Natural killer cell treated with Interleukin-12 subunit alpha and Interleukin-12 subunit beta and Interleukin-15 and Interleukin-18, amount 100 ng/mL, for 72 hours (primary cell): Measurements from ENCODE around the gene TFF3. TPM values are rescaled to one million over a fixed set of nuclear protein-coding genes. Genes with fewer than 3 reads are reported as not detected.

Experiments
- ATAC-seq, 2 donors: fragments of 150-1000 bp; cut with Tn5 transposase in 1 of 2; sonication (Bioruptor Pico), chemical (Tn5 transposase) in 1 of 2; 2 replicates each; pipeline ENCODE4 v1.10.0; 2021
- DNase-seq: peaks from one replicate; pipeline ENCODE4 v3.0.0; 2022; ENCODE audit warnings: low spot score
- H3K27ac Mint-ChIP-seq, 2 donors: 1 replicate in 1 of 2; 2 replicates in 1 of 2; pipeline ENCODE4 v1.8.0; 2022; ENCODE audit warnings: mixed read lengths in 2 of 2, mild to moderate bottlenecking in 1 of 2, moderate library complexity in 1 of 2
- H3K27me3 Mint-ChIP-seq, 2 donors: 1 replicate in 1 of 2; 2 replicates in 1 of 2; pipeline ENCODE4 v1.8.0; 2022; ENCODE audit warnings: mixed read lengths in 2 of 2
- H3K36me3 Mint-ChIP-seq: one replicate; pipeline ENCODE4 v1.8.0; 2022; ENCODE audit warnings: mixed read lengths
- H3K4me1 Mint-ChIP-seq, 2 donors: 1 replicate in 1 of 2; 2 replicates in 1 of 2; pipeline ENCODE4 v1.8.0; 2022; ENCODE audit warnings: low read depth in 2 of 2, mixed read lengths in 2 of 2, mild to moderate bottlenecking in 1 of 2
- H3K4me3 Mint-ChIP-seq: one replicate; pipeline ENCODE4 v1.8.0; 2022; ENCODE audit warnings: mixed read lengths
- H3K9me3 Mint-ChIP-seq: 2 replicates; pipeline ENCODE4 v1.8.0; 2022; ENCODE audit warnings: mixed read lengths
- total RNA-seq, 2 donors: library from RNA; stranded (reverse); gene quantifications; one replicate each; pipeline ENCODE4 v1.2.3, GENCODE V29; 2022

The TFF3 gene
- total RNA-seq, 2 donors from 2014 or later, result not detected

DNA sequence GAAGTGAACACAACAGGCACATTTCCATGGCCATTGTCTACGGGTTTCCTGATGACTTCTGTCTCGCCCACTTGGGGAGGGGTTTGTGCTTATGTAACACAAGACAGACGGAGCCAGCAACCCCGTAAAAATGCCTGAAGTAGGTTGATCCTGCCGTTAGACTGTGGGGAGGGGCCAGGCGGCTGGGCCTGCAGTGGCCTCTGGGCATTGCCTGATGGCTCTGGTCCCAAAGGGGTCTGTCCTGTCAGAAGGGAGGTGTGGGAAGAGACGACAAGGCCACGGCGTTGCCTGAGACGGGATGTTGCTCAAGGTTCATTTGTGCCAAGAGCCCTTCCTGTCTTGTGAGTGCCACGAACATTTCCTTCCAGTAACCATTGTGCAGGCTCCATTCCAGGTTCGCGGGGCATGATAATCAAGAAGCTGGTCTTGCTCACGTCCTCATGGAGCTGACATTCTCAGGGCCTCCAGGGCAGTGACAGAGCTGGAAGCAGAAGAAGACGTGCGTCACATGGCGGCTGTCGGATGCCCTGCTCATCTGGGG, 51.5 kb downstream of the TFF3 start:
- H3K4me1 Mint-ChIP-seq, result peaks cover 7 to 16% of the 10 kb centered on the region in 2 donors
- H3K36me3 Mint-ChIP-seq, result no peaks in the 10 kb centered on the region
- no peak for ATAC-seq
- peaks cover 0 to 18% of the 10 kb centered on the region in 2 donors for H3K27me3 Mint-ChIP-seq
- H3K27ac Mint-ChIP-seq, result no peak overlapping the region
- H3K9me3 Mint-ChIP-seq, result no peaks in the 10 kb centered on the region
- H3K4me3 Mint-ChIP-seq, result no peak overlapping the region
- DNase-seq, result no peak

- H3K9me3 Mint-ChIP-seq, result no peaks in the 10 kb centered on the region
- H3K36me3 Mint-ChIP-seq, result no peaks in the 10 kb centered on the region
- no peak overlapping the region for H3K4me3 Mint-ChIP-seq
- peaks cover 0 to 20% of the 10 kb centered on the region in 2 donors for H3K27me3 Mint-ChIP-seq
- peaks cover 12 to 16% of the 10 kb centered on the region in 2 donors for H3K4me1 Mint-ChIP-seq
- DNase-seq (no peak), ATAC-seq (no peak)
- no peak overlapping the region for H3K27ac Mint-ChIP-seq
Observed at GRCh38 chr21:42262831-42263231, 52.4 kb downstream of the TFF3 start.

DNA sequence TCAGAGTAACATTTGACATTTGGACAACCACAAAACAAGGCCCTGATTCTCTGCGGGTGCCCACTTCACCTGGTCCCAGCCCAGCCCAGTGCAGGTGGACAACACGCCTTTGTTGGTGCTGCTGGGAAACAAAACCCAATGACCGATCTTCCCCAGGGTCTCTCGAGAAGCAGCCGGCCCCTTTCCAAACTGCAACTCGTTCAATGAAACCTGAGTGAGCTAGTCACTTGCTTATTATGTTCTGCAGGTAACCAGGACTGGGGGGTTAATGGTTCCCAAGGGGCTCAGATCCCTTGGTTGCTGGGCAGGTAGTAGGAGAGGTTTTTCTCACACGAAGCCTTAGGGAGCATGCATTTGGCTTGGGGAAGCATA, 53.4 kb downstream of the TFF3 start:
- Mint-ChIP-seq H3K27ac (no peak overlapping the region), H3K9me3 (no peaks in the 10 kb centered on the region), H3K4me1 (peaks cover 6 to 8% of the 10 kb centered on the region in 2 donors), H3K4me3 (no peak overlapping the region), H3K36me3 (no peaks in the 10 kb centered on the region), H3K27me3 (peaks cover 0 to 13% of the 10 kb centered on the region in 2 donors)
- DNase-seq (no peak), ATAC-seq (no peak)

Other genes with a start within 250 kb of the TFF3 start
- gene UMODL1, start 244.1 kb downstream of the TFF3 start, total RNA-seq, result not detected
- 1 to 10 TPM; 3.1 to 3.5 TPM for gene ABCG1, start 96.3 kb downstream of the TFF3 start, total RNA-seq
- gene TFF2, start 35.6 kb upstream of the TFF3 start, total RNA-seq, result not detected
- gene TFF1, start 51.1 kb upstream of the TFF3 start, total RNA-seq, result not detected
- 1 to 10 TPM in 1 of 2 donors, under 1 TPM in 1; 0.19 to 8.4 TPM for gene TMPRSS3, start 80.6 kb upstream of the TFF3 start, total RNA-seq
- gene UBASH3A, start 88.5 kb upstream of the TFF3 start, total RNA-seq, result 1 to 10 TPM; 1.7 to 9.2 TPM
- gene RSPH1, start 180.8 kb upstream of the TFF3 start, total RNA-seq, result under 1 TPM in 1 of 2 donors, not detected in 1; 0.25 TPM
- 10 to 100 TPM; 17.2 to 22.5 TPM for gene SLC37A1, start 198.4 kb upstream of the TFF3 start, total RNA-seq